CD4-positive, alpha-beta T cell treated with Interleukin-1 beta for 1 hour (primary cell): ENCODE results near the gene GNG11.

Source experiments
- DNase-seq, 2 donors: peaks; one replicate each; pipeline ENCODE4 v3.0.0-alpha.2; 2020 to 2022

The GNG11 gene

GRCh38 chr7:93949423-93949822, 27.9 kb downstream of the GNG11 start:
- no peak for DNase-seq

- no peak for DNase-seq
Observed at GRCh38 chr7:93955304-93955703, 33.8 kb downstream of the GNG11 start.

GRCh38 chr7:93957767-93958166, 36.2 kb downstream of the GNG11 start:
- no peak for DNase-seq

GRCh38 chr7:93958216-93958615, 36.7 kb downstream of the GNG11 start:
- DNase-seq: no peak

GRCh38 chr7:93958651-93959050, 37.1 kb downstream of the GNG11 start:
- DNase-seq: no peak

DNA sequence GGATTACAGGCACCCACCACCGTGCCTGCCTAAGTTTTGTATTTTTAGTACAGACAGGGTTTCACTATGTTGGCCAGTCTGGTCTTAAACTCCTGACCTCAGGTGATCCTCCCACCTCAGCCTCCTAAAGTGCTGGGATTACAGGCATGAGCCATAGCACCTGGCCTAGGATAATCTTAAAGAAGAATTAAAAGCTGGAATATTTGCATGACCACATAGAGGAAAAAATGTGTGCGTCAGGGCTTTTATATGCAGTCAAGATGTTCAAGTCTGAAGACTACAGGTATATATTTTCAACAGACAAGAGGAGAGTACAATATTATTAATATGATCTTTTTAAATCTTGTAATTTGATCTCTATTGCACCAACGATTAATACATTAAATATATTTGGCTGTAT, 39.5 kb downstream of the GNG11 start:
- DNase-seq: no peak

GRCh38 chr7:93964262-93964661, 42.7 kb downstream of the GNG11 start:
- DNase-seq: no peak

DNA sequence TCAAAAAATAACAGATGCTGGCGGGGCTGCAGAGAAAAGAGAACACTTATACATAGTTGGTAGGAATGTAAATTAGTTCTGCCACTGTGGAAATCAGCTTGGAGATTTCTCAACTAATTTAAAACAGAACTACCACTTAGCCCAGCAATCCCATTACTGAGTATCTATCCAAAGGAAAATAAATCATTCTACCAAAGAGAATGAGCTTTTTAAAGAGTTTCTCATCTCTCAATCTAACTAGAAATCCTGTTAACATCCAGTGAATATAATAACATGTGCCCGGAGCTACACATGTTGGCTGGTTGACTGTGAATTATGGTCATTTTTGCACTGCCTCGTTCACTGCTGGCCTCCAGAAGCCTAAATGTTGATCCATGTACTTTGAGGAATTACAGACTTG, 43.3 kb downstream of the GNG11 start:
- no peak for DNase-seq

DNA sequence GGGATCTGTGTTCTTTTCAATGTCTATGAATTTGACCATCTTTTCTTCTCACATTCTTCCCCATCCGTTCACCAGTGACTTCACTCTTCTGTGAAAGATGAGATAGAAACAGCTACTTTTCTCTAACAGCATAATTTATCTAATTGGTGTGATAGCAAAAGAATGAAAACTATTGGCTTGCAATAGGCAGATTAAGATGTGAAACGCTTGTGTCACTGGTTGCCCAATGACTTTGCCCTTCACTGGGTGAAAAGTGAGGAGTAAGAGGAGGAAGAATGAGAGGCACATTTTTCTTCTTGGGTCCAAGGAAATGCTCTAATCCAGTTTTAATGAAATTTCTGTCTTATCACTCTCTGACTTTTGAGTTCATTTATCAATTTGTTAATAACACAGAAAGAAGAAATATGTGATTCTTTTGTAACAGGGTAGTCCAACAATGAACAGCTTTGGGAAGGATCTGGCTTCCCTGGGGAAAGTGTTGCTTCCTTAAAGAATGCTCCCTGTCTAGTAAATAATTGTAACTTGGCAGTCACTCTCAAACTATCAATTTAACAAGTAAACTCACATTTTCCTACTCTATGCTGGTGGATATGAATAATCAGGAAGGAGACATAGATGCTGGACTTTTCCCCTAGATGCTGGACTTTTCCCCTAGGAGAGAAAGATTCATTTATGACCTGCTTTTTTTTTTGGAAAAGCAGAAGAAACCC, 47.5 kb downstream of the GNG11 start:
- no peak for DNase-seq

GRCh38 chr7:93972029-93972725, 50.6 kb downstream of the GNG11 start:
- DNase-seq: no peak

DNA sequence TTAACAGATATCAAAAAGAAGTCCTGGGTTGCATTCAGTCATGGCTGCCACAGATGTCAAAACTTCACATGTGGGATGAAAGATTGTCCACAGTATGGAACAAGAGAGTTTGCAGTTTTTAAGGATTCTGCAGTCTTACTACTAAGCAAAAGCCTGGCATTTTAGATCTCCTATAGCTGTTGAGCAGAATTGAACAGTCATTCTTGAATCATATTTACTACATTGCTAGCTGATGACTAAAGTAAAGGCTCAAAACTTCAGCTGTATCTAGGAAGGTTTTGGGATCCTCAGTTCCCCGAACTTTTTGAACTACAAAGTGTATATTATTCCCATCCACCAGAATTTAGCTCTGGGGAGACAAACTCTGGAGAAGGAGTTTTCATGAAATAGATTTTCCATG, 51.6 kb downstream of the GNG11 start:
- DNase-seq: no peak

GRCh38 chr7:93977211-93977950, 55.8 kb downstream of the GNG11 start:
- no peak for DNase-seq
